Activated naive CD4-positive, alpha-beta T cell (primary cell): ENCODE results near the gene BLCAP.
"Not testable (repeated sequence)": the region's sequence is repeated elsewhere in the genome, so short reads cannot be mapped to it uniquely, and the experiment has no call there.

Experiments used
- DNase-seq, 4 experiments: peaks; one replicate each; lab custom pipeline; 2025; lab: John Stamatoyannopoulos, UW

BLCAP gene

GRCh38 chr20:37480919-37481318 is 46.8 kb downstream of the BLCAP start:
- DNase-seq, result no peak

DNA sequence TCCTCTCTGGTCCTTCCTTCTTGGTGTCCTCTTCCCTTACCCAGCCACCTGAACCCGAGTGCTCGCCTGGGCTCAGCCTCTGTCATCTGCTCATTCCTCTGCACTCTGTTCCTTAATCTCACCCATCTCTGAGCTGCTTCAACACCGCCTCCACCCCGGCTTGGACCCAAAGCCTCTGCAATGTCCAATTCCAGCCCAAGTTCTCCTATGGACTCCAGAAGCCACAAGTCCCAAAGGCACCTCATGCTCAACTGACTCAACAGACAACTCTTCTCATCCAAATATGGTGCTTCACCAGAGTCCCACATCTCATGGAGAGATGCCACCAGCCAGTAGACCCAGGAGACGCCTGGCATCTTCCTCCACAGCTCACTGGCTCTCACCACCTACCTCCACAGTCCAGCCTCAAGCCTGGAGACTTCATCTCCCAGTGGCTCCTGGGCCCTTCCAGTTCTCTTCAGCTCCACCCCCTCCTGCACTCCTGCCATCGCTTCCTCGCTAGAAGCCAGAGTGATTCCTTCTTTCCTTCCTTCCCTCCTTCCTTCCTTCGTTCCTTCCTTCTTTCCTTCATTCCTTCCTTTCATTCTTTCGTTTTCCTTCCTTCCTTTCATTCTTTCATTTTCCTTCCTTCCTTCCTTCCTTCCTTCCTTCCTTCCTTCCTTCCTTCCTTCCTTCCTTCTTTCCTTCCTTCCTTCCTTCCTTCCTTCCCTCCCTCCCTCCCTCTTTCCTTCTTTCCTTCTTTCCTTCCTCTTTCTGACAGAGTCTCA is 47.6 kb downstream of the BLCAP start:
- no peak for DNase-seq

- DNase-seq, result no peak
These were observed 48.4 kb downstream of the BLCAP start for GRCh38 chr20:37479266-37479665.

GRCh38 chr20:37477041-37477440 is 50.6 kb downstream of the BLCAP start:
- DNase-seq, result no peak

GRCh38 chr20:37475252-37475651 is 52.4 kb downstream of the BLCAP start:
- no peak for DNase-seq

- DNase-seq, result no peak
These were observed 53.3 kb downstream of the BLCAP start for GRCh38 chr20:37474386-37474785.

DNA sequence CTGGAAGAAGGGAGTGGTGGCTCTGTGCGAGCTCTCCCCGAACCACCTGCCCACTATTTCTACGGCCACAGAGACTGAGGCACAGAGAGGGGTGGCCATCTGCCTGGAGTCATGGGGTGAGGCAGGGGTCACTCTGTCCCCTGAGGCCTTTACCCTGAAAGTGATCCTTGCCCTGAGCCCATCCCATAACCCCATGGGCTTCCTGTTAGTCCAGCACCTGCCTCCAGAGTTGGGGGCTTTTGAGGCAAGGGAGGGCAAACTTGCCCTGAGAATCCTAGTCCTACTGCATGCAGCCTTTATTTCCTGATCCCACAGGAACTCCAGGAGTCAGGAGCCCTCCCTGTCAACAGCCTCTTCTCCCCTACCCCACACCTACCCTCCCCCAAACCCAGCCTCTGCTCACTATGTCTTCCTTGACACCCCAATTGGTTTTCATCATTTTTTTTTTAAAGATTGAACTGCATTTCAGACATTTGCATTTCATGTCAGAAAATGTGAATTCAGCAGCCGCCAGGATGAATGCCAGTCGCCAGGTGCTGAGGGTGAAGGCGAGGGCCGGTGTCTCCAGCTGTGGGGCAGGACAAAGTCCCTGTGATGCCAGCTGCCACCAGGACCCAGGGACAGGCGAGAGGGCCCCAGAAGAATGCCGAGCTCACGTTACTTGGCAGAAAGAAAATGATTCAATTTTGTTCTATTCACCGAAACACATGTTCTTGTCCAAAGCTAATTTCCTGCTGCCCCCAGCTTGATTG is 54.3 kb downstream of the BLCAP start:
- DNase-seq, result no peak

DNA sequence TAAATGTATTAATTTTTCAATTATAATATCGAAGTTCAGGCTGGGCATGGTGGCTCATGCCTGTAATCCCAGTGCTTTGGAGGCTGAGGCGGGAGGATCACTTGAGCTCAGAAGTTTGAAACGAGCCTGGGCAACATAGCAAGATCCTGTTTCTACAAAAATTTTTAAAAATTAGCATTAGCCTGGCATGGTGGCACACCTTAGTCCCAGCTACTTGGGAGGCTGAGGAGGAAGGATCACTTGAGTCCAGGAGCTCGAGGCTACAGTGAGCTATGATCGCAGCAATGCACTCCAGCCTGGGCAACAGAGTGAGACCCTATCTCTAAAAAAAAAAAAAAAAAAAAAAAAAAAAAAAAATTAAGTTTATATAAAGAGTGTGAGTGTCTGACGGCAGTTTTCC is 55.2 kb downstream of the BLCAP start:
- not testable (repeated sequence) for DNase-seq

GRCh38 chr20:37471741-37472235 is 55.9 kb downstream of the BLCAP start:
- no peak for DNase-seq

DNA sequence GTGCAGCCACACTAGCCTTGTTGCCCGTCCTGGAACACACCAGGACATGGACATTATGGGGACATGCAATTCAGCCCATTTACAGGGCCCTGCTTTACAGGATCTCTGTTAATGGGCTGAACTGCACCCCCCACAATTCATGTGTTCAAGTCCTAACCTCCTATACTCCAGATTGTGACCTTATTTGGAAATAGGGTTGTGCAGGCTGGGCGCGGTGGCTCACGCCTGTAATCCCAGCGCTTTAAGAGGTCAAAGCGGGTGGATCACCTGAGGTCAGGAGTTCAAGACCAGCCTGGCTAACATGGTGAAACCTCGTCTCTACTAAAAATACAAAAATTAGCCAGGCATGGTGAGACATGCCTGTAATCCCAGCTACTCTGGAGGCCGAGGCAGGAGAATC is 57.5 kb downstream of the BLCAP start:
- DNase-seq, result not testable (repeated sequence)

DNA sequence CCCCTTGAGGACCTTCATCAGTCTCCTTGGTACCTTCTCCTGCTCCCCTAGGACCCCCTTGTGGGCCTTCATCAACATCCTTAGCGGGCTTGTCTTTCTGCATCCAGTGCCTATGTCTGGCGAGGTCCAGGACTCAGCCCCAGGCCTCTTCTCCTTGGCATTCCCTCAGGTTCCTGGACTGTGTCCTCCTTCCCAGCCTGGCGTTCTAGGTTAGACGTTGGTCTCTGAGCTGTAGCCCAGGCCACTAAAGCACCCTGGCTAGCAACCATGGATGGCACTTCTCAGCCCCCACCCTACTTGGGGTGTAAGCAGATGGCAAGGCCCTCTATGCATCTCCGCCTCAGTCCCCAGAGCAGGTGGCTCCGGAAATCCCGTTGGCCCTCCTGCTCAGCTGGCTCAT is 58.1 kb downstream of the BLCAP start:
- DNase-seq, result no peak

DNA sequence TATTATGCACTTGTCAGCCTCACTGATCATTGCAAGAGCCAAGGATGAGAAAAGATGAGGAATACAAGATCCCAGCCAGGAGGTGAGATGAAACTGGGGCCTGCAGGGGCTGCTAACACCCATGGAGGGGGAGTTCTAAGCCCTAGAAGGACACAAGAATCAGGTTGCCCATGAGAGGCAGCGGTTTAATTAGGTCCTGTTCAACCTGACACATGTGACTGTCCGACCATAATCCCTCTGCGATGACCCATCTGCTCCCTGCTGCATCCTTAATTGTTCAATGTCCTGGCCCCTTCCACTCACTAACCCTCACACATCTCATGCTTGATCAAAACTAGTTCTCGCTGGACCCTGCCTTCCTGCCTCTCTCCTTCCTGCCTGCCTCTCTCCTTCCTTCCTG is 58.8 kb downstream of the BLCAP start:
- no peak for DNase-seq
